K562 (cell line): ENCODE data around the gene HOXD9. TPM values are rescaled to one million over a fixed set of nuclear protein-coding genes. Genes with fewer than 3 reads are reported as not detected.

ENCODE experiments used
- ATAC-seq: fragments of 200-7000 bp; cut with Tn5 transposase; 3 replicates; pipeline ENCODE4 v1.9.1; 2020; ENCODE audit warnings: moderate library complexity
- BruUV-seq: library from RNA; stranded (reverse); fragments of 400-500 nt; replicated peaks from 2 replicates; lab custom pipeline; 2021; lab: Mats Ljungman, UMichigan
- CTCF ChIA-PET: fragments of 300-600 bp; formaldehyde crosslinking; extraction: SDS; loops from one replicate; lab custom pipeline; 2021; ENCODE audit warnings: low intra/inter-chr PET ratio; lab: Yijun Ruan, JAX
- POLR2A ChIA-PET: fragments of 300-600, 350-650 bp; sonication (Branson Sonifier 250); formaldehyde crosslinking; extraction: SDS; loops from one replicate; lab custom pipeline; 2021; ENCODE audit warnings: antibody characterized with exemption, inconsistent platforms; lab: Yijun Ruan, JAX
- DNase-seq, 4 experiments: peaks; one replicate each; pipeline versions ENCODE4 v3.0.0 to v3.0.0-alpha.2; 2011 to 2018; ENCODE audit warnings: low spot score in 3 of 4, mixed read lengths in 3 of 4; ENCODE audit errors: extremely low read depth in 1 of 4
- FAIRE-seq: peaks from 2 replicates; lab custom pipeline; 2011; peaks lifted over from hg19 to GRCh38; lab: Jason Lieb, UNC
- H2AFZ ChIP-seq: 2 replicates; pipeline ENCODE4 v1.6.0; 2011; ENCODE audit warnings: low read depth, low read length, control low read depth, inconsistent platforms
- H3K27ac ChIP-seq: fragments of 200-600 bp; 3 replicates; pipeline ENCODE4 v1.8.0; 2011; ENCODE audit warnings: low read depth, mild to moderate bottlenecking, control low read depth, inconsistent platforms, low read length, moderate library complexity, mixed read lengths; ENCODE audit errors: extremely low read depth
- H3K27me3 ChIP-seq, 2 experiments: fragments of 300-600 bp in 1 of 2; 2 replicates in 1 of 2; 3 replicates in 1 of 2; pipeline versions ENCODE4 v1.6.0 to v1.8.0; 2011; ENCODE audit warnings: inconsistent platforms in 2 of 2, low read length in 2 of 2, mild to moderate bottlenecking in 1 of 2, mixed read lengths in 1 of 2, moderate library complexity in 1 of 2; ENCODE audit not compliant: control insufficient read depth in 2 of 2, insufficient read depth in 2 of 2
- H3K36me3 ChIP-seq: fragments of 300-600 bp; 3 replicates; pipeline ENCODE4 v1.8.0; 2011; ENCODE audit warnings: mild to moderate bottlenecking, low read length, inconsistent platforms; ENCODE audit not compliant: control insufficient read depth, insufficient read depth
- H3K4me1 ChIP-seq, 2 experiments: fragments of 200-600 bp in 1 of 2; replicated peaks in 1 of 2; 2 replicates in 1 of 2; 3 replicates in 1 of 2; pipeline versions ENCODE4 v1.5.1 to v1.8.0; 2011; ENCODE audit warnings: inconsistent platforms in 2 of 2, low read length in 2 of 2, mild to moderate bottlenecking in 1 of 2, mixed read lengths in 1 of 2, moderate library complexity in 1 of 2; ENCODE audit not compliant: control insufficient read depth in 2 of 2, insufficient read depth in 2 of 2
- H3K4me2 ChIP-seq: 2 replicates; pipeline ENCODE4 v1.6.1; 2011; ENCODE audit warnings: low read length, control low read depth, inconsistent platforms, mixed read lengths; ENCODE audit not compliant: insufficient read depth
- H3K4me3 ChIP-seq: fragments of 200-600 bp; sonication (generic), shearing (Covaris generic); 2 replicates; pipeline ENCODE4 v1.5.1; 2016; ENCODE audit warnings: control low read depth, inconsistent platforms
- H3K79me2 ChIP-seq: fragments of 200-600 bp; 3 replicates; pipeline ENCODE4 v1.8.0; 2011; ENCODE audit warnings: low read length, inconsistent platforms; ENCODE audit not compliant: control insufficient read depth, insufficient read depth
- H3K9ac ChIP-seq, 2 experiments: 2 replicates each; pipeline versions ENCODE4 v1.6.0 to v1.6.1; 2011; ENCODE audit warnings: low read depth in 2 of 2, low read length in 2 of 2, control low read depth in 1 of 2, inconsistent platforms in 1 of 2, mild to moderate bottlenecking in 1 of 2, mixed read lengths in 1 of 2; ENCODE audit not compliant: insufficient read depth in 1 of 2
- H3K9me1 ChIP-seq: one replicate; pipeline ENCODE4 v1.6.0; 2011; ENCODE audit warnings: inconsistent platforms, mild to moderate bottlenecking, low read length, moderate library complexity; ENCODE audit not compliant: control insufficient read depth, insufficient read depth
- H3K9me3 ChIP-seq: replicated peaks from 2 replicates; pipeline ENCODE4 v1.5.1; 2011; ENCODE audit warnings: low read depth, low read length, inconsistent platforms; ENCODE audit not compliant: control insufficient read depth, insufficient read depth
- H4K20me1 ChIP-seq: replicated peaks from 2 replicates; pipeline ENCODE4 v1.6.1; 2011; ENCODE audit warnings: low read length, inconsistent platforms, mixed read lengths; ENCODE audit not compliant: control insufficient read depth, insufficient read depth
- EZH2 ChIP-seq: IDR thresholded peaks from 2 replicates; pipeline ENCODE4 v1.6.1; 2012; ENCODE audit warnings: low read depth, mild to moderate bottlenecking, inconsistent platforms, low read length, borderline replicate concordance
- HDAC2 ChIP-seq: fragments of 450-650 bp; IDR thresholded peaks from 2 replicates; pipeline ENCODE4 v1.6.1; 2016; ENCODE audit warnings: mild to moderate bottlenecking
- IRF1 ChIP-seq: sonication (generic); formaldehyde crosslinking; IDR thresholded peaks from 2 replicates; pipeline ENCODE4 v1.8.0; 2022; ENCODE audit warnings: missing genetic modification reagents, mild to moderate bottlenecking, borderline replicate concordance
- RBM14 ChIP-seq: fragments of 200-400 bp; formaldehyde crosslinking; IDR thresholded peaks from 2 replicates; pipeline ENCODE4 v1.6.1; 2018; ENCODE audit warnings: low read depth, mild to moderate bottlenecking, low read length, moderate library complexity, borderline replicate concordance; ENCODE audit not compliant: insufficient read depth
- TBP ChIP-seq: optimal IDR thresholded peaks from 2 replicates; pipeline ENCODE3; 2011; ENCODE audit warnings: low read depth, low read length, improper control_type of control experiment
- WGBS: fragments of 100-300 bp; shearing (Covaris generic); methylation state at CpG from one replicate; pipeline ENCODE4 v1.1.6; 2016; ENCODE audit warnings: low coverage, mixed read lengths; ENCODE audit not compliant: insufficient coverage; ENCODE audit errors: missing lambda C conversion rate; 5-methylcytosine and 5-hydroxymethylcytosine counted together
- in situ Hi-C: fragments of 300-500 bp; cut with MboI; formaldehyde crosslinking; loops from 4 replicates; pipeline ENCODE4 v1.15.0; 2018; ENCODE audit warnings: inconsistent platforms, mixed read lengths
- intact Hi-C: fragments of 100-400 bp; cut with micrococcal nuclease; formaldehyde crosslinking; loops from 2 replicates; pipeline ENCODE4 v1.14.2; 2022
- polyA plus RNA-seq, 8 experiments: library from polyadenylated mRNA; depleted of rRNA in 4 of 8; stranded (reverse) in 5 of 8; unstranded in 3 of 8; fragments of >200 nt; fragmentation: Nextera tagmentation in 2 of 8; fragmentation: Illumina TruSeq in 1 of 8; extraction: Ambion mirVana in 2 of 8; extraction: Trizol in 1 of 8; gene quantifications; 2 replicates each; pipeline versions ENCODE4 v1.2.1 to v1.2.3, GENCODE V29; 2011 to 2014; ENCODE audit warnings: inconsistent platforms in 1 of 8, missing spikeins in 1 of 8
- total RNA-seq, 7 experiments: library from RNA; depleted of rRNA in 6 of 7; stranded (reverse); fragments of >200 nt in 6 of 7; fragmentation: Illumina TruSeq in 2 of 7; extraction: Trizol in 2 of 7; gene quantifications; 2 replicates each; pipeline versions ENCODE4 v1.2.1 to v1.2.3, GENCODE V29; 2011 to 2021; ENCODE audit warnings: low replicate concordance in 1 of 7
- TF ChIP-seq, protein P1 (sequence below): fragments of 250-450 bp; sonication (Bioruptor Pico); IDR thresholded peaks from 2 replicates; pipeline ENCODE4 v1.5.0; 2021
- TF ChIP-seq, protein P2 (sequence below): fragments of 450-650 bp; formaldehyde crosslinking; IDR thresholded peaks from 2 replicates; pipeline ENCODE4 v1.4.0; 2020; ENCODE audit warnings: mild to moderate bottlenecking

The HOXD9 gene
- total and polyA plus RNA-seq, 9 of the 15 experiments (the other 6 are each of a cell fraction or from before 2014, with no cell fraction given): not detected

- TF ChIP-seq IRF1 (CRISPR knock-in tag) (no peak), HDAC2 (no peak), TBP (no peak)
- TF ChIP-seq, protein P1, sequence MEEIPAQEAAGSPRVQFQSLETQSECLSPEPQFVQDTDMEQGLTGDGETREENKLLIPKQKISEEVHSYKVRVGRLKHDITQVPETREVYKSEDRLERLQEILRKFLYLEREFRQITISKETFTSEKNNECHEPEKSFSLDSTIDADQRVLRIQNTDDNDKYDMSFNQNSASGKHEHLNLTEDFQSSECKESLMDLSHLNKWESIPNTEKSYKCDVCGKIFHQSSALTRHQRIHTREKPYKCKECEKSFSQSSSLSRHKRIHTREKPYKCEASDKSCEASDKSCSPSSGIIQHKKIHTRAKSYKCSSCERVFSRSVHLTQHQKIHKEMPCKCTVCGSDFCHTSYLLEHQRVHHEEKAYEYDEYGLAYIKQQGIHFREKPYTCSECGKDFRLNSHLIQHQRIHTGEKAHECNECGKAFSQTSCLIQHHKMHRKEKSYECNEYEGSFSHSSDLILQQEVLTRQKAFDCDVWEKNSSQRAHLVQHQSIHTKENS: no peak
- TF ChIP-seq, protein P2, sequence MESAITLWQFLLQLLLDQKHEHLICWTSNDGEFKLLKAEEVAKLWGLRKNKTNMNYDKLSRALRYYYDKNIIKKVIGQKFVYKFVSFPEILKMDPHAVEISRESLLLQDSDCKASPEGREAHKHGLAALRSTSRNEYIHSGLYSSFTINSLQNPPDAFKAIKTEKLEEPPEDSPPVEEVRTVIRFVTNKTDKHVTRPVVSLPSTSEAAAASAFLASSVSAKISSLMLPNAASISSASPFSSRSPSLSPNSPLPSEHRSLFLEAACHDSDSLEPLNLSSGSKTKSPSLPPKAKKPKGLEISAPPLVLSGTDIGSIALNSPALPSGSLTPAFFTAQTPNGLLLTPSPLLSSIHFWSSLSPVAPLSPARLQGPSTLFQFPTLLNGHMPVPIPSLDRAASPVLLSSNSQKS: no peak
- TF ChIP-seq, all 486 proteins: peak for 0
These were observed 26.4 kb downstream of the HOXD9 start (continued) for GRCh38 chr2:176148751-176149421.

- FAIRE-seq (no peak), ATAC-seq (no peak; the same call in 2 of the 3 replicates), DNase-seq (no peak)
- no peaks in the 10 kb centered on the region for H3K9me1 ChIP-seq
- H3K9me3 ChIP-seq: no peaks in the 10 kb centered on the region
- no peak overlapping the region for H3K9ac ChIP-seq
- no TSS peak for BruUV-seq
- H3K27ac ChIP-seq: no peak overlapping the region
- peaks cover 0 to 10% of the 10 kb centered on the region in 2 experiments; a peak in 1 of 5 replicates for H3K4me1 ChIP-seq
- no peaks in the 10 kb centered on the region for H3K79me2 ChIP-seq
- CTCF ChIA-PET: no interaction called here
- POLR2A ChIA-PET: no interaction called here
- 0 out of 2 replicates have a peak, but pooled peaks have one; percentile 24 for TF ChIP-seq EZH2
- TF ChIP-seq RBM14: no peak
- in situ Hi-C loops (loop anchor here (25.0 kb wide), 2 partner anchors 663 to 1613 kb away; no protein-coding TSS in a partner anchor), intact Hi-C loops (loop anchor here (10.0 kb wide), 2 partner anchors 225 to 1605 kb away; no protein-coding TSS in a partner anchor)
- no peak overlapping the region for H3K4me3 ChIP-seq
- H3K27me3 ChIP-seq: peaks cover 63 to 73% of the 10 kb centered on the region in 2 experiments
- H3K36me3 ChIP-seq: no peaks in the 10 kb centered on the region
- H2AFZ ChIP-seq: no peak overlapping the region
- H4K20me1 ChIP-seq: no peaks in the 10 kb centered on the region; the same call in 1 of the 2 replicates
- 0% methylated on average over 22 of the region's 22 CpGs for WGBS
- no peak overlapping the region for H3K4me2 ChIP-seq
These were observed 27.0 kb downstream of the HOXD9 start for GRCh38 chr2:176149481-176149938.
